Cardiac fibroblast (primary cell): ENCODE data around the gene LIMCH1.

Experiments used
- DNase-seq, 2 donors: peaks; one replicate each; pipeline versions ENCODE4 v3.0.0 to v3.0.0-alpha.2; 2010; ENCODE audit warnings: low read depth in 2 of 2
- H3K4me3 ChIP-seq, 2 donors: replicated peaks in 1 of 2; 1 replicate in 1 of 2; 2 replicates in 1 of 2; pipeline ENCODE4 v1.5.1; 2011; ENCODE audit warnings: low read depth in 2 of 2, low read length in 2 of 2, mild to moderate bottlenecking in 2 of 2, moderate library complexity in 1 of 2
- TF ChIP-seq, protein P1 (sequence below): IDR thresholded peaks from one replicate; pipeline ENCODE4 v1.5.1; 2011; ENCODE audit warnings: low read depth, mild to moderate bottlenecking, low read length, inconsistent platforms

The LIMCH1 gene

DNA sequence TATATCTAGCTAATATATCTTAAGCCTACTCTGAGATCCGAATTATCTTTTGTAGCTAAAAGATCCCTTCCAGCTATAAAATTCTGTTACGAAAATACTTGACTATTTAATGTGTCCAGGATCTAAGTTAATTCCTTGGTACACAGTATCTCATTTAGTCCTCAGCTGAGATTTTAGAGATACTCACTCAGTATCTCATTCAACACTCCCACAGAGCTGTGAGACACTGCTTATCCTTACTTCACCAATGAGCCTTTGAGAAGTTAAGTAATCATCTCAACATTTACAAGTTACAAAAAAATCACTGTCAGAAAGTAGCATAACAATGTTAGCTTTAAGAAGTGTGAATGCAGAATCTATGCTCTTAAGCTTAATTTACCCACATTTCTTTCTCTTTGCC lies 76.6 kb downstream of the LIMCH1 start:
- TF ChIP-seq, protein P1, sequence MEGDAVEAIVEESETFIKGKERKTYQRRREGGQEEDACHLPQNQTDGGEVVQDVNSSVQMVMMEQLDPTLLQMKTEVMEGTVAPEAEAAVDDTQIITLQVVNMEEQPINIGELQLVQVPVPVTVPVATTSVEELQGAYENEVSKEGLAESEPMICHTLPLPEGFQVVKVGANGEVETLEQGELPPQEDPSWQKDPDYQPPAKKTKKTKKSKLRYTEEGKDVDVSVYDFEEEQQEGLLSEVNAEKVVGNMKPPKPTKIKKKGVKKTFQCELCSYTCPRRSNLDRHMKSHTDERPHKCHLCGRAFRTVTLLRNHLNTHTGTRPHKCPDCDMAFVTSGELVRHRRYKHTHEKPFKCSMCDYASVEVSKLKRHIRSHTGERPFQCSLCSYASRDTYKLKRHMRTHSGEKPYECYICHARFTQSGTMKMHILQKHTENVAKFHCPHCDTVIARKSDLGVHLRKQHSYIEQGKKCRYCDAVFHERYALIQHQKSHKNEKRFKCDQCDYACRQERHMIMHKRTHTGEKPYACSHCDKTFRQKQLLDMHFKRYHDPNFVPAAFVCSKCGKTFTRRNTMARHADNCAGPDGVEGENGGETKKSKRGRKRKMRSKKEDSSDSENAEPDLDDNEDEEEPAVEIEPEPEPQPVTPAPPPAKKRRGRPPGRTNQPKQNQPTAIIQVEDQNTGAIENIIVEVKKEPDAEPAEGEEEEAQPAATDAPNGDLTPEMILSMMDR, result no peak
- DNase-seq, result no peak
- no peak overlapping the region for H3K4me3 ChIP-seq

DNA sequence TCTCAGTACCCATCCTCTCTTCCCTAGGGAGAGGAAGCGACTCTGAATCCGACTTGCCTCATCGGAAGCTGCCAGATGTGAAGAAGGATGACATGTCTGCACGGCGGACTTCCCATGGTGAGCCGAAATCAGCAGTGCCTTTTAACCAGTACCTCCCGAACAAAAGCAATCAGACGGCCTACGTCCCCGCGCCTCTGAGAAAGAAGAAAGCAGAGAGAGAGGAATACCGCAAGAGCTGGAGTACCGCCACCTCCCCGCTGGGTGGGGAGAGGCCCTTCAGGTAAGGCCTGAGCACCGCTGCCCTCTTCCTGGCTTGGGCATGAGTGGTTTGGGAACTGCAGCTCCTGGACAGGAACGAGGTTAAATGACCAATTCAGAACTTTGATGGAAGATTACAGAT lies 81.2 kb downstream of the LIMCH1 start:
- TF ChIP-seq, protein P1, result no peak
- H3K4me3 ChIP-seq, result no peak overlapping the region
- no peak for DNase-seq

DNA sequence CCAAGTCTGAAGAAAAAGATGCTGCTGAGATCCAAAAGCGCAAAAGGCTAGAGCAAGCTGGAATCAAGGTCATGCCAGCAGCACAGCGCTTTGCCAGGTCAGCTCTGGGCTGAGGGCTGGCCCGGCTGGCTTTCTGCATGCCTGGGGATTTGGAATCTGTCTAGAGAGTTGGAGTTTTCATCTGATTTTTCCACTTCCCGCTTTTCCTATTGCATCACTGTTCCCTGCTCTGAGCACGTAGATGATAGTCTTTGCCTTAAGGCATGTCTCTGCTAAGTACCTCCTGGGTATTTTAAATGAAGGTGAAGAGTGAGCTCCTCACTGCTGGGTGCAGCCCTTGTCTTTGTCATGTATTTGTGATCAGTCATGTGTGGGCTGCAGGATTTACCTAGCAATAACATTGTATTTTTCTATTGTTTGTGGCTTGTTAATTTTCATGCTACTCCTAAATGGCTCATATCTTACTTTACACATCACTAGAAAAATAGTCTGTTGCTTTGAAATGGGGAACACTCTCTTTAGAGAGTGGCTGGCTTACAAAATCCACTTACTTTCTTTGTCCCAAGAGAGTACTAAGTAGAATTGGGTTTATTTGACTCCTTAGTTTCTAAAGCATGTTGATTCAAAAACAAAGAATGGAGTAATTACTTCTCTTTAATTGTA lies 82.8 kb downstream of the LIMCH1 start:
- DNase-seq, result no peak
- no peak overlapping the region for H3K4me3 ChIP-seq
- TF ChIP-seq, protein P1, result no peak

DNA sequence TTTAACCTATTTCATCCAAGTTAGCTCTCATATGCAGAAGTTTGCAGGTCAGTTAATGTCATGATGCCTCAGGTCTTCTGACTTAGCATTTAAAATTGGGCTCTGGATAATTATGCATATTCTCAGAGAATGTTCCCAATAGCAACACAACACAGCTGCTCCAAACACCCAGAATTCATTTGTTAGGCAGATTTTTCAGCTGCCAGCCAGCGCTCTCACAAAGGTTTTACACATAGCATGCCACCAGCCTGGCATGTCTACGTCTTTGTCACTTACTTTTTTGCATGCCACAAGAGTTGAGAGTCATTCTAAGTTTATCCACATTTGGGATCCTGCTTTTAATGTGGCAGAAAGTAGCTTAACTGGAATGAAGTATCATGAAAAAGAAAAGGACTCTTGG lies 84.8 kb downstream of the LIMCH1 start:
- TF ChIP-seq, protein P1, result no peak
- no peak overlapping the region for H3K4me3 ChIP-seq
- no peak for DNase-seq

DNA sequence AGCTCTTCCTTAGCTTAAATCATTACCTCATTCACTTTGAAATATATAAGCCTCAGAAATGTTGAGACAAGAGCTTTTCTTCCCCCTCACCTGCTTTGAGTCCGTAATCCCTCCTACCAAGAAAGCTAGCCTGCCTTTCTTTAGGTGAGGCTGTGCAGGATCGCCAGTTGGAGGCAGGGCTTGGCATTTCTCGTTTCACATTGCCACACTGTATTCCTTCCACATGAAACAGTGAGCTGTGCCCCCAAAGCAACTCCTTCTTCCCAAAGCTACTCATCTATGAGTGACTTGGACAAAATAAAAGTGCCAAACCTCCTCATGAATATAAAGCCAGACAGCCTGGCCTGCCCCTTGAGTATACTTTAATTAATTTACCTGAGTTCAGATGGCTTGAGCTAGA lies 86.8 kb downstream of the LIMCH1 start:
- H3K4me3 ChIP-seq, result no peak overlapping the region
- TF ChIP-seq, protein P1, result no peak
- DNase-seq, result no peak

DNA sequence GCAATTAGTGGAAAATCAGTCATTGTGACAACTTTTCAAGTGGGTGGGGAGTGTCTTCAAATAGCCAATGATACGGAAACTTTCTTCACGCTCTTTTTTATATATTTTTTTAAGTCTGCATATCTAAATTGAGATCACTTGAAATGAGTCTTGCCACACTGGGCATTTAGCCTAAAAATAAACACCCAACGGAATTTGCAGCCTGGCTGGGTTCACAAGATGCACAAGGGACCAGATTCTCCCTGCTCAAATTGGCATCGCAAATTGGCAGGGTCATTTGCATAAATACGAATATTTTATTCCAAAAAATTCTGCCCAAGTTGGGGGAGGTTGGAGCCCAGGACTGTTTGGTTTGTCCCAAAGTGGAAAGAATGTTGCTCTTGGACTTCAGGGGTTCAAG lies 87.6 kb downstream of the LIMCH1 start:
- no peak overlapping the region for H3K4me3 ChIP-seq
- TF ChIP-seq, protein P1, result no peak
- DNase-seq, result no peak

DNA sequence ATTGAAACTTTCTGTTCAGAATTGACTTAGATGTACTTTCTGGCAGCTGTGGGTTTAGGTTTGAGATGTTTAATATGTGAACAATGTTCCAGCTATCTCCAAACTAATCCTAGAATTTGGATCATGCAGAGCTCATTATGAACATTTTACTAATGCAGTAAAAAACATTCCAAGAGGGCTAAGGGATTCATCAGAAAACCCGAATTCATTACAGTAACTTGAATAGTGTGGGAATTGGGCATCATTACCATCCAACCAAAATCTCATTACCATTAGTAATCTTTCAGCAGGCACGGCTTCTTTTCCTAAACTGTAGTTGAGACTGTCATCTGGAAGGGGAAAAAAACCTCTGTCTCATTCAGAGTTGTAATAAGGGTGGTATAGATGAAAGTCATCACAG lies 91.0 kb downstream of the LIMCH1 start:
- TF ChIP-seq, protein P1, result no peak
- no peak for DNase-seq
- H3K4me3 ChIP-seq, result no peak overlapping the region
